GM12872 (cell line): ENCODE data around the gene PCDH10.

Experiments
- CTCF ChIP-seq: IDR thresholded peaks from 3 replicates; pipeline ENCODE4 v1.5.1; 2011; ENCODE audit warnings: low read depth, mild to moderate bottlenecking, low read length, moderate library complexity; ENCODE audit not compliant: insufficient read depth

Gene PCDH10

GRCh38 chr4:133156556-133156955, 7.5 kb downstream of the PCDH10 start:
- no peak for TF ChIP-seq CTCF

DNA sequence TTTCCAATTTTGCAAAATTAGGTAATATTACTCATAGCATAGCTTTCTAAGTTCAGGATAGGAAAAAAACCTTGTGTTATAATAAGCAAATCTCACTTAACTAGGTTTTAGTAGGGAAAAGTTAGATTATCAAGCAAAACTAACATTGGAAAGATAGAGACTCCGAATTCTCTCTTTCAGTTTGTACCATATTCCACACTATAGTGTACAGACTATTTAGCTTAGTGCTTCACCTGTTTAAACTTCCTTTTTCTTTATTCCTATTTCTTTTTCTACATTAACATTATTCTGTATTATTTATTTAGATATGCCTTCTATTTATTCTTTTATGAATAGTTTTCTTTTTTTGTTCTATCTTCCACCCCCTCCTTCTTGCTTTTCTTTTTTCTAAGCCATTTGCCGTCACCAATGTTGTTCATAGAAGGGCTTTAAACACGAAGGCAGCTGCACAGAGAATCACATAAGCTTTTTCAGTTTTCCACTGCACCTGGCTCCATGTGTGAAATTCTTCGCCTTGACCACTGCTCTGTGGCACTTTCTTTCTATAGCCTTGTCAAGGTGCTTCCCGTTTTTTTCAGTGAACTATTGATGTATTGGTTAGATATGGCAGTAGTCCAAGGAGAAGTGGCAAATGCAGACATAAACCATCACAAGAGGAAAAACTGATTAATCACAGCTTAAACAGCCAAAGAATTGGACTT, 8.5 kb downstream of the PCDH10 start:
- no peak for TF ChIP-seq CTCF

DNA sequence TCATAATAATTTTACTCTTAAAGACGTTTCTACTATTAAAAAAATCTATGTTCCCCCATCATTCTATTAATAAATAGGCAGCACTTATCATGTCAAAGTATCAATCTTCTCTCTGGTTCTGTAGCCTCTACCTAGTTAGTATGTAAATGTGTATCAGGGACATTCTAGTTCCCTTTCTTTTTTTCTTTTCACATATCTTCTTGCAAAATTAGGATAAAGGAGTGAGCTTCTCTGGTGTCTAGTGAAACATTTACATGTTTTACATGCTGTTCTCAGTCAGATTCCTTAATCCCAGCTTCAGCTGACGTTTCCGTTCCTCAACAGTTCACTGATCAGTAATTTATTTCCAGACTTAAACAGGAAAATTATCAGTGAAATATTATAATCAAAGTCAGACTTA, 11.8 kb downstream of the PCDH10 start:
- no peak for TF ChIP-seq CTCF

- TF ChIP-seq CTCF = no peak
These were observed 12.6 kb downstream of the PCDH10 start for GRCh38 chr4:133161570-133162295.

- TF ChIP-seq CTCF = no peak
These were observed 13.8 kb downstream of the PCDH10 start for GRCh38 chr4:133162941-133163340.

GRCh38 chr4:133178956-133179355, 29.9 kb downstream of the PCDH10 start:
- no peak for TF ChIP-seq CTCF

DNA sequence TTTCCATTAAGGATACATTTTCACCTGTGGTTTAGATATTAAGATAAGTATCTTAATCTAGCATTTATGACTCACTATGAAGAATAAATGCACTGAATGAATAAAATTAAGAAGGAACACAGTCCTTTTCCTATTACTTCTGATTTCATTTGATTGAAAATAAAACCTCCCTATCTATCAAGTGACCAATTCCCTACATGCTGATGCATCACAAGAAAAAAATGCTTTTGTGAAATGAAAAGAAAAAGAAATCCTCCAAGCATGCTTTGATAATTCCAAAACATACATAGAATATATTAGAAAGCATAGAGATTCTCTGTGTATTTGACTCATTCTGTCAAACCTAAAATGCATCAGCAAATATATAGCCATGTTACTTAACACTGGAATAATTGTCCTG, 37.1 kb downstream of the PCDH10 start:
- no peak for TF ChIP-seq CTCF
